Measurements from ENCODE around the gene ZBTB38.

Gene ZBTB38

DNA sequence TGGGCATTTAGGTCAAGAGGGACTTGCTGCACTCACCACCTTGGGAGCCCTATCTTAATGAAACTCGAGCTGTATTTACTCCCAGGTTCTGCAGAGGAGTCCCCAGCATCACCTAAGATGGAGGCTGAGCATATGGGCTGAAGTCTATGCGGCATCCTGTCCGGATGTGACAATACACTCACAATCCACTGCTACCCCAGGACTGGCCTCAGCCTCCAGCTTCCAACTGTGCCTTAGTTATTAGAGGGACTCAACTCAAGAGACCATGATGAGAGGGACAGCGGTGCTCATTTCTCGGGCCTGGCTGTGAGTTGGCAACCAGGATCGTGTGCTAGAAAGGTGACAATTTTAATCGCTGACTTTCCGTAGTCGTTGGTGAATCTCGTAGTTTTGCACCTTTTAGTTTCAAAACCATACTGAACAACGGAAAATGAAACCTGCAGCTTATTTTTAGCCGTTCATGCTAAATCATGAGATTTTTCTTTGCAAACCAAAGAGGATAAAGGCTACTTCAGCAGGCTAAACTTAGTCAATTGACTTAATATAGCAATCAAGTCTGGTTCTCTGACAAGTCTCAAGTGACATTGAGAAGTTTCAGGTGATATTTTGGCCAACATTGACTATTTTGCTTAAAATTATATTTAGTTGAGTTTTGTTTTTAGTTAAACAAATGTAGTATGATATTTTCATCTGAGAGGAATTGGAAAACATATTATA, 11.1 kb downstream of the ZBTB38 start:
- H3K4me3 ChIP-seq (ENCODE audit: low read depth, low read length), result no peak overlapping the region
- TF ChIP-seq, protein P1, sequence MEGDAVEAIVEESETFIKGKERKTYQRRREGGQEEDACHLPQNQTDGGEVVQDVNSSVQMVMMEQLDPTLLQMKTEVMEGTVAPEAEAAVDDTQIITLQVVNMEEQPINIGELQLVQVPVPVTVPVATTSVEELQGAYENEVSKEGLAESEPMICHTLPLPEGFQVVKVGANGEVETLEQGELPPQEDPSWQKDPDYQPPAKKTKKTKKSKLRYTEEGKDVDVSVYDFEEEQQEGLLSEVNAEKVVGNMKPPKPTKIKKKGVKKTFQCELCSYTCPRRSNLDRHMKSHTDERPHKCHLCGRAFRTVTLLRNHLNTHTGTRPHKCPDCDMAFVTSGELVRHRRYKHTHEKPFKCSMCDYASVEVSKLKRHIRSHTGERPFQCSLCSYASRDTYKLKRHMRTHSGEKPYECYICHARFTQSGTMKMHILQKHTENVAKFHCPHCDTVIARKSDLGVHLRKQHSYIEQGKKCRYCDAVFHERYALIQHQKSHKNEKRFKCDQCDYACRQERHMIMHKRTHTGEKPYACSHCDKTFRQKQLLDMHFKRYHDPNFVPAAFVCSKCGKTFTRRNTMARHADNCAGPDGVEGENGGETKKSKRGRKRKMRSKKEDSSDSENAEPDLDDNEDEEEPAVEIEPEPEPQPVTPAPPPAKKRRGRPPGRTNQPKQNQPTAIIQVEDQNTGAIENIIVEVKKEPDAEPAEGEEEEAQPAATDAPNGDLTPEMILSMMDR (IDR thresholded peaks at IDR 0.05; ENCODE audit: low read depth, low read length), result no peak
- no peak for DNase-seq (ENCODE audit: low read depth, low spot score)
- in situ Hi-C loops (cut with HindIII; ENCODE audit: low sequenced_read_pairs), result no loop called here

DNA sequence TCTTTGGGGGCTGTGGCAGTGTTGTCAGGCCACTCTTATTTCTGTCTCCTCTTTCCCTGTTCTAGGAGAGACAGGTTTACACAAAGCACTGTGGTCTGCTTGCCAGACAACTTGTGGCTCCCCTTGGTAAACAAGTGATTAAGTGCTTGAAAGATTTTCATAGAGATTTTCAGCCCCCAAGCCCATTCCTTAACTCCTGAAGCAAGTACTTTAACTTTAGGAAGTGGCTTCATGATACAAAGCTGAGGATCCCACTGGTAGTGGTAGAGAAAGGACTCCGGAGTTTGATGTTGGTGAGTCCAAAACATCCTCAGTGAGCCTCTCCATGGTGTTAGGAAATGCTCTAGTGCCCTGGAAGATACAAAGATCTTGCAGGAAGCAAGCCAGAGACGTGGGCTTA, 12.0 kb downstream of the ZBTB38 start:
- H3K4me3 ChIP-seq (ENCODE audit: low read depth, low read length), result no peak overlapping the region
- DNase-seq (ENCODE audit: low read depth, low spot score), result no peak
- TF ChIP-seq, protein P1 (IDR thresholded peaks at IDR 0.05; ENCODE audit: low read depth, low read length), result no peak
- in situ Hi-C loops (cut with HindIII; ENCODE audit: low sequenced_read_pairs), result no loop called here

DNA sequence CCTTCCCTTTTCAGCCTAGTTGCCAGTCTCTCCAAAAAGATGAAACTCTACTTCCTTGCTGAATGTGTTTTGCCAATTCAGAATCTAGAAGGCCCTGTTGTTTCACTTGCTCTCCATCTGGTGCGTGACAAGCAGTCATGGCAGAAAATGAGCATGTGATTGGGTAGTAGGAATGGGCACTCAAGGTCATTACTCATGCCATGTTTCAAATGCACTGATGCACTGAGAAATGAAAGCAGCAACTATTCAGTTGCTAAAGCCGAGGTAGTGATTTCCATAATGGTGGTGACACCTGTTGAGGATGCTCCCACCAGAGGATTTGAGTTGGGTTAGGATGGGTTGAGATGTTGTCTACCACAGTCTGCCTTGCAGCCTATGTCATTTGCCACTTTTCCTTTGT, 12.7 kb downstream of the ZBTB38 start:
- no peak overlapping the region for H3K4me3 ChIP-seq (ENCODE audit: low read depth, low read length)
- no peak for DNase-seq (ENCODE audit: low read depth, low spot score)
- in situ Hi-C loops (cut with HindIII; ENCODE audit: low sequenced_read_pairs), result no loop called here
- TF ChIP-seq, protein P1 (IDR thresholded peaks at IDR 0.05; ENCODE audit: low read depth, low read length), result no peak

DNA sequence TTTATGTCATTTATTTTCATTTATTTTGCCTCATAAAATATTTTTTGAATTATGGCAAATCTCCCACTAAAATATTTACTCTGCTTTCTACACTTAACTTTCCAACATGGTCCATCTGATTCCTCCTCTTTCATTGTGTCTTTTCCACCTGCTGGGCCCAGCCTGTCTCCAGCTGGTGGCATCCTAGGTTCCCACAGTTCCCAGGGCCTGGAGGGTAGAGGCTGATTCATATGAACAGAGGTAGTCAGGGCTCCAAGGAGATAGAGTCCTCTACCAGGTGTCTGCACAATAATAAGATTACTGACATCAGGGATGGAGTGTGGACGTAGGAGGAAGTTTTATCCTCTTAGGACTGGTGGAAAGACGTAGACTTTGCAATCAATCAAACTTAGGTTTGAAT, 14.3 kb downstream of the ZBTB38 start:
- in situ Hi-C loops (cut with HindIII; ENCODE audit: low sequenced_read_pairs), result no loop called here
- TF ChIP-seq, protein P1 (IDR thresholded peaks at IDR 0.05; ENCODE audit: low read depth, low read length), result no peak
- DNase-seq (ENCODE audit: low read depth, low spot score), result no peak
- no peak overlapping the region for H3K4me3 ChIP-seq (ENCODE audit: low read depth, low read length)

DNA sequence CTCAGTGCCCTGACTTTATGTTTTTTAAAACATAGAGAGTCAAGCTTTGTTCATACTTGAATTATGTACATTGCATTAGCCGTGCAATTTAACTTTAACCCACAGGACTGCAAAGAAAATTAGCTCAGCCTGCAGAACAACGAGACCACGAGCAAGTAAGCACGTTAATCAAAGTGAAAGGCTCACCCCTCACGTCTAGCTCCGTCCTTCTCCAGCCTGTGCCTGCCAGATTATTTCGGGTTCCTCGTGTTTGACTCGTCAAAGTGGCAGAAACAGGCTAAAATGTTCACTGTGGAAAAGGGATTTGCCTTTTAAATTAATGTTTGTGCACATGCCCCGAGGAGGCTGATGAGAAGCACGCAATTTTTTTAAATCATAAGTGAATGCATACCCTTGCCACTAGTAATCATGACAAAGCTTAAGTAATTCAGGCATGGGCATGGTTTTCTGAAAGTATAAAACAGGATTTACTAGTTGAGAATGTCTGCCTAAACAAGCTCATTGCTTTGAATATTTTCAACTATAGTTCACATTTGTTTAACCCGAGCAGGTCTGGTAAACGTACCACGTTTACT, 15.3 kb downstream of the ZBTB38 start:
- TF ChIP-seq, protein P1 (IDR thresholded peaks at IDR 0.05; ENCODE audit: low read depth, low read length), result no peak
- in situ Hi-C loops (cut with HindIII; ENCODE audit: low sequenced_read_pairs), result no loop called here
- DNase-seq (ENCODE audit: low read depth, low spot score), result peak; percentile 46
- H3K4me3 ChIP-seq (ENCODE audit: low read depth, low read length), result no peak overlapping the region

DNA sequence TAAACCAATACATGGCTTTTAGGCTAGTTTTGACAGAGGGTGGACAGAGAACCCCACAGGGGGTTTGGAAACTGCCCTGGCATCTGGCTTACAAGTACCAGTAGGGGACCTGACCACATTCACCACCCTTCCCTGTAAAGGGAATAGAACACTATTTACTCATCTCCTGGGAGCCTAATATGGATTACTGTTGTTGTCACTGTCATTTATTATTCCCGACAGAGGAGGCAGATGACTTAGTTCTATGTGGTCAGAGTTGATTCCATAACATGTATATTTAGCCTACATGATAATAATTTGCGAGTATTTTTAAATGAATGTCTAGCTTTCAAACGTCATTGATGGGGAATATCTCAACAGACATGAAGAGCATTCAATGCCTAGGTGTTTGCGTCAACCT, 15.9 kb downstream of the ZBTB38 start:
- no peak overlapping the region for H3K4me3 ChIP-seq (ENCODE audit: low read depth, low read length)
- in situ Hi-C loops (cut with HindIII; ENCODE audit: low sequenced_read_pairs), result no loop called here
- TF ChIP-seq, protein P1 (IDR thresholded peaks at IDR 0.05; ENCODE audit: low read depth, low read length), result no peak
- peak; percentile 86 for DNase-seq (ENCODE audit: low read depth, low spot score)

Data from astrocyte of the spinal cord (primary cell).